Smooth muscle cell (in vitro differentiated cells): Measurements from ENCODE around the gene UBE2I. TPM values are rescaled to one million over a fixed set of nuclear protein-coding genes. Genes with fewer than 3 reads are reported as not detected.
A peak's percentile ranks its signal among the peaks of the same experiment; 100 is the strongest.

ENCODE experiments used
- DNase-seq: peaks from one replicate; lab custom pipeline; 2025; ENCODE audit not compliant: unreplicated experiment; lab: John Stamatoyannopoulos, UW
- H2AFZ ChIP-seq: fragments of 200-600 bp; sonication (generic); 2 replicates; pipeline ENCODE4 v1.6.0; 2016; ENCODE audit warnings: antibody characterized with exemption, low read depth, mild to moderate bottlenecking
- H3F3A ChIP-seq: fragments of 200-600 bp; sonication (generic); 2 replicates; pipeline ENCODE4 v1.6.0; 2017; ENCODE audit warnings: antibody characterized with exemption, low read depth
- H3K27ac ChIP-seq: fragments of 200-600 bp; sonication (generic); 2 replicates; pipeline ENCODE4 v1.5.1; 2016; ENCODE audit warnings: low read depth, mild to moderate bottlenecking
- H3K27me3 ChIP-seq: fragments of 200-600 bp; sonication (generic); 2 replicates; pipeline ENCODE4 v1.6.1; 2016; ENCODE audit warnings: low read depth, mild to moderate bottlenecking
- H3K36me3 ChIP-seq: fragments of 200-600 bp; sonication (generic); 2 replicates; pipeline ENCODE4 v1.5.1; 2016; ENCODE audit warnings: low read depth
- H3K4me1 ChIP-seq: fragments of 200-600 bp; sonication (generic); 2 replicates; pipeline ENCODE4 v1.5.1; 2016; ENCODE audit warnings: low read depth
- H3K4me2 ChIP-seq: fragments of 200-600 bp; sonication (generic); 2 replicates; pipeline ENCODE4 v1.6.0; 2016; ENCODE audit warnings: mild to moderate bottlenecking
- H3K4me3 ChIP-seq: fragments of 200-600 bp; sonication (generic); 2 replicates; pipeline ENCODE4 v1.5.1; 2016; ENCODE audit warnings: mild to moderate bottlenecking
- H3K79me2 ChIP-seq: fragments of 200-600 bp; sonication (generic); 2 replicates; pipeline ENCODE4 v1.6.0; 2016; ENCODE audit warnings: low read depth, mild to moderate bottlenecking
- H3K9ac ChIP-seq: fragments of 200-600 bp; sonication (generic); 2 replicates; pipeline ENCODE4 v1.6.0; 2016; ENCODE audit warnings: low read depth
- H3K9me3 ChIP-seq: fragments of 200-600 bp; sonication (generic); replicated peaks from 2 replicates; pipeline ENCODE4 v1.5.1; 2016; ENCODE audit warnings: low read depth
- H4K20me1 ChIP-seq: fragments of 200-600 bp; sonication (generic); 2 replicates; pipeline ENCODE4 v1.6.0; 2016; ENCODE audit warnings: low read depth
- WGBS: methylation state at CpG from one replicate; pipeline ENCODE4 v1.1.7; 2016; ENCODE audit warnings: low lambda C conversion rate; 5-methylcytosine and 5-hydroxymethylcytosine counted together
- polyA plus RNA-seq: library from polyadenylated mRNA; unstranded; fragments of >200 nt; fragmentation: Nextera tagmentation; extraction: Ambion mirVana; gene quantifications from 2 replicates; pipeline ENCODE4 v1.2.1, GENCODE V29; 2016
- total RNA-seq: library from RNA; depleted of rRNA; stranded (reverse); fragments of >200 nt; gene quantifications from 2 replicates; pipeline ENCODE4 v1.2.3, GENCODE V29; 2014
- TF ChIP-seq, protein P1 (sequence below): fragments of 200-600 bp; sonication (generic); IDR thresholded peaks from 2 replicates; pipeline ENCODE4 v1.5.1; 2017; ENCODE audit warnings: borderline replicate concordance, mild to moderate bottlenecking, antibody characterized with exemption; ENCODE audit not compliant: insufficient read depth, poor library complexity, severe bottlenecking

Gene UBE2I
- total and polyA plus RNA-seq, 2 experiments from 2014 or later: 95.9 to 169 TPM

DNA sequence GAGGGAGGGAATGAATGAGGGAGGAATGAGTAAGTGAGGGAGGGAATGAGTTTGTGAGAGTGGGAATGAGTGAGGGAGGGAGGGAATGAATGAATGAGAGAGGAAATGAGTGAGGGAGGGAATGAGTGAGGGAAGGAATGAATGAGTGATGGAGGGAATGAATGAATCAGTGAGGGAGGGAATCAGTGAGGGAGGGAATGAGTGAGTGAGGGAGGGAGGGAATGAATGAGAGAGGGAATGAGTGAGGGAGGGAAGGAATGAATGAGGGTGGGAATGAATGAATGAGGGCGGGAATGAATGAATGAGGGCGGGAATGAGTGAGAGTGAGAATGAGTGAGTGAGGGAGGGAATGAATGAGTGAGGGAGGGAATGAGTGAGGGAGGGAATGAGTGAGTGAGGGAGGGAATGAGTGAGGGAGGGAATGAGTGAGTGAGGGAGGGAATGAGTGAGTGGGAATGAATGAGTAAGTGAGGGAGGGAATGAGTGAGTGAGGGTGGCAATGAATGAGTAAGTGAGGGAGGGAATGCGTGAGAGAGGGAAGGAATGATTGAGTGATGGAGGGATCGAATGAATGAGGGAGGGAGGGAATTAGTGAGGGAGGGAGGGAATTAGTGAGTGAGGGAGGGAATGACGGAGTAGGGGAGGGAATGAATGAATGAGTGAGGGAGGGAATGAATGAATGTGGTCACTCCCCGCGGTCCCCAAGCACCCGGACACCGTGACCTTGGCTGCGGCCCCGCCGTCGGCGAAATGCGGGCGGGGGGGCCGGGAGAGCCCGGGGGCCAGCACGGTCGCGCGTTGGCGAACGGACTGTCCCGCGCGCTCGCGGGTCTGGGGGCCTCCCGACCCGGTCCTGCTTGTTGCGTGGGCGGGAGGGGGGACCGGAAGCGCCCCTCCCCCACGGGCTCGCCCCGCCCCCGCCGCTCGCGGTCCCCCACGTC, 1.1 kb upstream of the UBE2I start:
- Histone ChIP-seq H3K27me3 (no peaks in the 10 kb centered on the region), H3K4me3 (peak overlapping the region; percentile 64), H3F3A (peaks cover 5% of the 10 kb centered on the region), H3K27ac (no peak overlapping the region), H4K20me1 (peaks cover 34% of the 10 kb centered on the region), H3K9me3 (no peaks in the 10 kb centered on the region), H3K4me1 (peaks cover 15% of the 10 kb centered on the region), H3K4me2 (peak overlapping the region; percentile 59), H3K36me3 (no peaks in the 10 kb centered on the region), H3K9ac (peak overlapping the region; percentile 99), H3K79me2 (peaks cover 35% of the 10 kb centered on the region), H2AFZ (no peak overlapping the region)
- TF ChIP-seq, protein P1, sequence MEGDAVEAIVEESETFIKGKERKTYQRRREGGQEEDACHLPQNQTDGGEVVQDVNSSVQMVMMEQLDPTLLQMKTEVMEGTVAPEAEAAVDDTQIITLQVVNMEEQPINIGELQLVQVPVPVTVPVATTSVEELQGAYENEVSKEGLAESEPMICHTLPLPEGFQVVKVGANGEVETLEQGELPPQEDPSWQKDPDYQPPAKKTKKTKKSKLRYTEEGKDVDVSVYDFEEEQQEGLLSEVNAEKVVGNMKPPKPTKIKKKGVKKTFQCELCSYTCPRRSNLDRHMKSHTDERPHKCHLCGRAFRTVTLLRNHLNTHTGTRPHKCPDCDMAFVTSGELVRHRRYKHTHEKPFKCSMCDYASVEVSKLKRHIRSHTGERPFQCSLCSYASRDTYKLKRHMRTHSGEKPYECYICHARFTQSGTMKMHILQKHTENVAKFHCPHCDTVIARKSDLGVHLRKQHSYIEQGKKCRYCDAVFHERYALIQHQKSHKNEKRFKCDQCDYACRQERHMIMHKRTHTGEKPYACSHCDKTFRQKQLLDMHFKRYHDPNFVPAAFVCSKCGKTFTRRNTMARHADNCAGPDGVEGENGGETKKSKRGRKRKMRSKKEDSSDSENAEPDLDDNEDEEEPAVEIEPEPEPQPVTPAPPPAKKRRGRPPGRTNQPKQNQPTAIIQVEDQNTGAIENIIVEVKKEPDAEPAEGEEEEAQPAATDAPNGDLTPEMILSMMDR: no peak
- no peak for DNase-seq
- no CpG with 5 or more reads among the region's 43 CpGs for WGBS

DNA sequence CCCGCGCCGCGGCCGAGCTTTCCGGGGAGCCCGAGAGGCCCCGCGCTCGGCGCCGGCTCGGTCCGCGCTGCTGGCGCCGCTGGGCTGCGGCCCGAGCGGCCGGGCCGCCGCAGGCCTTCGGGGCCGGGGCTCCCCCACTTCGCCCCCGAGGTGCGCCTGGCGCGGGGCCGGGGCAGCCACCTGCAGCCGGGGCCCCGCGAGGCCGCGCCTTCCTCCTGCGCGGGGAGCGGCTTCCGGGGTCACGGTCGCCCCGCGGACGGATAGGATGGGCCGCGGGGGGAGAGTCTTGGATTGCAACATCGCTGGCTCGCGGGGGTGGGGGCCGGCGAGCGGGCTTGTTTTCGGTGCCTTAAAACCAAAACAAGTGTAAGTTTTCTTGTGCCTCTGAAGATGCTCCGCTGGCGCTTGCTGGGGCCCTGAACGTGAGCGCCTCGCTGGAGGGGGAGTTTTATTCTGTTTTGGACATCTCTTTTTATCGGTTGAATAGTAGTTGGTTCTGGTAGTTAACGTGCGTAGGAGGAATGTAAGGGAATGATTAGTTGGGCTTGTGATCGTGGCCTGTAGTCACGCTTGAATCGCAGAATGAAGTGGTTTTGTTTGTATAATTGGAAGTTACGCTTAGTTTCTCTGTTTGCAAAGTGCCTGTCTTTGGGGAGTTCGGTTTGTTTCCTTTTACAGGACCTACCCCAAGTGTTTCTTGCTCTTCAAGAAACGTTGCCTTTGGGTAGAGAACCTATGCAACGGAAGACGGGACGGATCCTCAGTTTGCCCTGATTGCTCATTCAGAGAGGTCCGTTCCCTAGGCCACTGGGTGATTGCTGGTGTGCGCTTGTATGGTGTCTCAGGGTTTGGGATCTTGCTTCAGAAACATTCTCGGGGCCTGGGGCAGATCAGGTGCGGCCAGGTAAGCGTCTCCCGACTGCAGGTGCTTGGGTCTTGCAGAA, 724 bp downstream of the UBE2I start:
- 2% methylated on average over 55 of the region's 77 CpGs for WGBS
- no peak for DNase-seq

DNA sequence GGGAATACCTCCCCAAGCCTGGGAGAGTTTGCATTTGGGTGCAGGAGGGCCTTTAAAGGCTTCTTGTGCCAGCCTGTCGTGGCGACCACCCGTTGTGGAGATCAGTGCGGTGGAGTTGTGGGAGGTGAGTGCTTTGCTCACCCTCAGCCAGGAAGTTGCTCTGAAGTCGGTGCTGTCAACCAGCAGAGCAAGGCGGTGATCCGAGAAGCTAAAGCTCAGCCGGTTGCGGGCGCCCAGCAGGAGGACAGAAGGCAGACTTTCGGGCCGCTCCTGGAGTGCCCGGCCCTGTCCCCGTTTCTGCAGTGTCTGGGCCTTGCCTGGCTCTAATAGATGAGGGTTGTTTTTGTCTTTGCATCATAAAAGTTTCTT, 1.4 kb downstream of the UBE2I start:
- no peaks in the 10 kb centered on the region for H3F3A ChIP-seq
- TF ChIP-seq, protein P1: no peak
- H3K4me2 ChIP-seq: peak overlapping the region; percentile 97
- H3K27ac ChIP-seq: peak overlapping the region; percentile 28
- no peaks in the 10 kb centered on the region for H3K9me3 ChIP-seq
- peaks cover 60% of the 10 kb centered on the region for H3K79me2 ChIP-seq
- DNase-seq: no peak
- H3K4me1 ChIP-seq: peaks cover 15% of the 10 kb centered on the region
- peaks cover 59% of the 10 kb centered on the region for H4K20me1 ChIP-seq
- WGBS: 8% methylated on average over 14 of the region's 14 CpGs
- peak overlapping the region; percentile 76 for H3K9ac ChIP-seq
- H3K36me3 ChIP-seq: peaks cover 2% of the 10 kb centered on the region
- H3K4me3 ChIP-seq: peak overlapping the region; percentile 74
- H3K27me3 ChIP-seq: no peaks in the 10 kb centered on the region
- H2AFZ ChIP-seq: no peak overlapping the region

More for the DNA sequence above, 724 bp downstream of the UBE2I start:
- TF ChIP-seq, protein P1: no peak
- Histone ChIP-seq H3F3A (peaks cover 4% of the 10 kb centered on the region), H3K4me1 (peaks cover 15% of the 10 kb centered on the region), H3K27ac (peak overlapping the region; percentile 28), H3K9me3 (no peaks in the 10 kb centered on the region), H3K27me3 (no peaks in the 10 kb centered on the region), H3K36me3 (no peaks in the 10 kb centered on the region), H4K20me1 (peaks cover 53% of the 10 kb centered on the region), H3K4me3 (peak overlapping the region; percentile 74), H2AFZ (no peak overlapping the region), H3K9ac (peak overlapping the region; percentile 76), H3K79me2 (peaks cover 53% of the 10 kb centered on the region), H3K4me2 (peak overlapping the region; percentile 97)
